T-helper 1 cell treated with Interleukin-12 subunit alpha and Interleukin-12 subunit beta and Interleukin-4 antibody, amounts not matched to agents 30 ng/mL and 1 ng/mL, for 36 hours (primary cell): ENCODE results near the gene ELAC1. TPM values are rescaled to one million over a fixed set of nuclear protein-coding genes. Genes with fewer than 3 reads are reported as not detected.

Source experiments
- intact Hi-C: fragments of 100-400 bp; cut with micrococcal nuclease; formaldehyde crosslinking; loops from one replicate; pipeline ENCODE4 v1.15.1; 2024
- total RNA-seq: library from RNA; stranded (reverse); gene quantifications from 2 replicates; pipeline ENCODE4 v1.2.3, GENCODE V29; 2022

The ELAC1 gene
- total RNA-seq, 1 donor from 2014 or later = 6.1 TPM

GRCh38 chr18:51013259-51013658 lies 45.4 kb downstream of the ELAC1 start:
- intact Hi-C loops = no loop called here

GRCh38 chr18:51017140-51017879 lies 49.5 kb downstream of the ELAC1 start:
- intact Hi-C loops = no loop called here

- intact Hi-C loops = no loop called here
These were observed 52.7 kb downstream of the ELAC1 start for GRCh38 chr18:51020536-51020935.

GRCh38 chr18:51021226-51021965 lies 53.6 kb downstream of the ELAC1 start:
- intact Hi-C loops = no loop called here

GRCh38 chr18:51025512-51025911 lies 57.7 kb downstream of the ELAC1 start:
- intact Hi-C loops = no loop called here

GRCh38 chr18:51028201-51028805 lies 60.5 kb downstream of the ELAC1 start:
- intact Hi-C loops = no loop called here

GRCh38 chr18:51029378-51029693 lies 61.5 kb downstream of the ELAC1 start:
- intact Hi-C loops = no loop called here

- intact Hi-C loops = loop anchor here (1.0 to 5.0 kb wide), 7 partner anchors 125 to 1539 kb away; partner anchors contain the start of genes ACAA2, CXXC1, MEX3C and SKA1
These were observed 62.1 kb downstream of the ELAC1 start, which contains the start of gene SMAD4 for GRCh38 chr18:51029694-51030536. Gene SMAD4 (plus strand): TSS chr18:51030213. CDS start chr18:51047047, 16,834 bp downstream.

GRCh38 chr18:51030537-51031258 lies 62.9 kb downstream of the ELAC1 start:
- intact Hi-C loops = loop anchor here (1.0 to 5.0 kb wide), 10 partner anchors 21 to 1540 kb away; partner anchors contain the start of genes ACAA2, CXXC1, ELAC1 and MEX3C

GRCh38 chr18:51032193-51032592 lies 64.4 kb downstream of the ELAC1 start:
- intact Hi-C loops = loop anchor here (5.0 kb wide), 1 partner anchor 1220 kb away; the partner anchor contains the start of gene ACAA2

- intact Hi-C loops = no loop called here
These were observed 69.4 kb downstream of the ELAC1 start for GRCh38 chr18:51037230-51037629.

Other genes starting within 250 kb of the ELAC1 start
- not detected in 2 replicates for gene MRO, start 148.0 kb upstream of the ELAC1 start, total RNA-seq
- 80.0 and 82.1 TPM in 2 replicates for gene ME2, start 88.9 kb upstream of the ELAC1 start, total RNA-seq
- gene SMAD4, start 62.2 kb downstream of the ELAC1 start, total RNA-seq = 87.4 and 90.7 TPM in 2 replicates
- 51.0 and 51.6 TPM in 2 replicates for gene MEX3C, start 229.6 kb downstream of the ELAC1 start, total RNA-seq